GM21576 (cell line): Measurements from ENCODE around the gene RIPOR1.
A peak's percentile ranks its signal among the peaks of the same experiment; 100 is the strongest.
"Not testable (repeated sequence)": the region's sequence is repeated elsewhere in the genome, so short reads cannot be mapped to it uniquely, and the experiment has no call there.

Experiments used
- ATAC-seq: cut with Tn5 transposase; IDR thresholded peaks from one replicate; pipeline ENCODE4 v1.9.1; 2021; ENCODE audit warnings: mild to moderate bottlenecking, moderate library complexity; ENCODE audit not compliant: unreplicated experiment

RIPOR1 gene

GRCh38 chr16:67517155-67517445 lies 11.5 kb upstream of the RIPOR1 start:
- no peak for ATAC-seq

- ATAC-seq: peak; percentile 44
Observed at GRCh38 chr16:67517661-67518423, 10.8 kb upstream of the RIPOR1 start.

GRCh38 chr16:67518676-67519075 lies 10.0 kb upstream of the RIPOR1 start:
- ATAC-seq: no peak

GRCh38 chr16:67519242-67519641 lies 9.4 kb upstream of the RIPOR1 start:
- no peak for ATAC-seq

- ATAC-seq: peak; percentile 60
Observed at GRCh38 chr16:67521095-67521804, 7.4 kb upstream of the RIPOR1 start.

- ATAC-seq: no peak
Observed at GRCh38 chr16:67525176-67525860, 3.3 kb upstream of the RIPOR1 start.

- no peak for ATAC-seq
Observed at GRCh38 chr16:67526149-67526791, 2.4 kb upstream of the RIPOR1 start.

- no peak for ATAC-seq
Observed at GRCh38 chr16:67528870-67529581, 397 bp downstream of the RIPOR1 start.

GRCh38 chr16:67529582-67530012 lies 968 bp downstream of the RIPOR1 start:
- no peak for ATAC-seq

GRCh38 chr16:67530013-67530939 lies 1.6 kb downstream of the RIPOR1 start:
- ATAC-seq: peak; percentile 41

GRCh38 chr16:67531247-67531646 lies 2.6 kb downstream of the RIPOR1 start:
- no peak for ATAC-seq

GRCh38 chr16:67533024-67533560 lies 4.5 kb downstream of the RIPOR1 start:
- no peak for ATAC-seq

GRCh38 chr16:67533987-67534386 lies 5.4 kb downstream of the RIPOR1 start:
- not testable (repeated sequence) for ATAC-seq

GRCh38 chr16:67534431-67534830 lies 5.8 kb downstream of the RIPOR1 start:
- ATAC-seq: no peak

- no peak for ATAC-seq
Observed at GRCh38 chr16:67535201-67535600, 6.6 kb downstream of the RIPOR1 start.

GRCh38 chr16:67537270-67537635 lies 8.6 kb downstream of the RIPOR1 start:
- no peak for ATAC-seq

GRCh38 chr16:67537636-67538591 lies 9.3 kb downstream of the RIPOR1 start:
- ATAC-seq: no peak

- no peak for ATAC-seq
Observed at GRCh38 chr16:67538666-67539101, 10.1 kb downstream of the RIPOR1 start.
